ENCODE results near the gene VAX1.

VAX1 gene

GRCh38 chr10:117133273-117134055, 4.6 kb downstream of the VAX1 start:
- no peak overlapping the region for H3K4me2 ChIP-seq (ENCODE audit: low read depth, low read length, poor library complexity, severe bottlenecking)
- H3K9me2 ChIP-seq (replicated peaks; ENCODE audit: insufficient read depth, low read length): no peaks in the 10 kb centered on the region
- no peak overlapping the region for H2AFZ ChIP-seq (ENCODE audit: low read depth, low read length, severe bottlenecking)
- TF ChIP-seq CTCF (IDR thresholded peaks at IDR 0.05; ENCODE audit: insufficient read depth, low read length, poor library complexity, severe bottlenecking) (no peak), EZH2phosphoT487 (conservative IDR thresholded peaks at IDR 0.05; ENCODE audit: low read length) (no peak)
- no peak overlapping the region for H3K27ac ChIP-seq (ENCODE audit: low read depth, low read length)
- H3K36me3 ChIP-seq (ENCODE audit: low read length): no peaks in the 10 kb centered on the region
- H3K9ac ChIP-seq (ENCODE audit: low read length): no peak overlapping the region
- no peaks in the 10 kb centered on the region for H4K20me1 ChIP-seq (ENCODE audit: low read depth, low read length)
- no peaks in the 10 kb centered on the region for H3K27me3 ChIP-seq (ENCODE audit: low read length)
- no peaks in the 10 kb centered on the region for H3K9me3 ChIP-seq (ENCODE audit: insufficient read depth, low read length)
- H3F3A ChIP-seq (ENCODE audit: insufficient read depth): no peaks in the 10 kb centered on the region
- H3K4me3 ChIP-seq (ENCODE audit: insufficient read depth, low read length, poor library complexity, severe bottlenecking): no peak overlapping the region
- H3K79me2 ChIP-seq (ENCODE audit: insufficient read depth, low read length): no peaks in the 10 kb centered on the region

- Histone ChIP-seq H3K4me3 (ENCODE audit: insufficient read depth, low read length, poor library complexity, severe bottlenecking) (no peak overlapping the region), H3K9ac (ENCODE audit: low read length) (no peak overlapping the region), H3K27me3 (ENCODE audit: low read length) (no peaks in the 10 kb centered on the region)
Observed at GRCh38 chr10:117132751-117133231, 5.3 kb downstream of the VAX1 start.

GRCh38 chr10:117131376-117132327, 6.4 kb downstream of the VAX1 start:
- H3K4me3 ChIP-seq (ENCODE audit: insufficient read depth, low read length, poor library complexity, severe bottlenecking): no peak overlapping the region
- H3K79me2 ChIP-seq (ENCODE audit: insufficient read depth, low read length): no peaks in the 10 kb centered on the region
- TF ChIP-seq CTCF (IDR thresholded peaks at IDR 0.05; ENCODE audit: insufficient read depth, low read length, poor library complexity, severe bottlenecking) (no peak), EZH2phosphoT487 (conservative IDR thresholded peaks at IDR 0.05; ENCODE audit: low read length) (no peak)
- no peaks in the 10 kb centered on the region for H3K36me3 ChIP-seq (ENCODE audit: low read length)
- no peaks in the 10 kb centered on the region for H3K9me2 ChIP-seq (replicated peaks; ENCODE audit: insufficient read depth, low read length)
- H3K27me3 ChIP-seq (ENCODE audit: low read length): no peaks in the 10 kb centered on the region
- no peaks in the 10 kb centered on the region for H3F3A ChIP-seq (ENCODE audit: insufficient read depth)
- no peak overlapping the region for H3K9ac ChIP-seq (ENCODE audit: low read length)
- H2AFZ ChIP-seq (ENCODE audit: low read depth, low read length, severe bottlenecking): no peak overlapping the region
- H4K20me1 ChIP-seq (ENCODE audit: low read depth, low read length): no peaks in the 10 kb centered on the region
- no peaks in the 10 kb centered on the region for H3K9me3 ChIP-seq (ENCODE audit: insufficient read depth, low read length)
- H3K4me2 ChIP-seq (ENCODE audit: low read depth, low read length, poor library complexity, severe bottlenecking): no peak overlapping the region
- no peak overlapping the region for H3K27ac ChIP-seq (ENCODE audit: low read depth, low read length)

More at GRCh38 chr10:117132751-117133231, 5.3 kb downstream of the VAX1 start:
- Histone ChIP-seq H3K9me3 (ENCODE audit: insufficient read depth, low read length) (no peaks in the 10 kb centered on the region), H3K27ac (ENCODE audit: low read depth, low read length) (no peak overlapping the region), H3F3A (ENCODE audit: insufficient read depth) (no peaks in the 10 kb centered on the region), H3K4me2 (ENCODE audit: low read depth, low read length, poor library complexity, severe bottlenecking) (no peak overlapping the region), H4K20me1 (ENCODE audit: low read depth, low read length) (no peaks in the 10 kb centered on the region), H3K79me2 (ENCODE audit: insufficient read depth, low read length) (no peaks in the 10 kb centered on the region), H3K36me3 (ENCODE audit: low read length) (no peaks in the 10 kb centered on the region), H2AFZ (ENCODE audit: low read depth, low read length, severe bottlenecking) (no peak overlapping the region), H3K9me2 (replicated peaks; ENCODE audit: insufficient read depth, low read length) (no peaks in the 10 kb centered on the region)
- TF ChIP-seq CTCF (IDR thresholded peaks at IDR 0.05; ENCODE audit: insufficient read depth, low read length, poor library complexity, severe bottlenecking) (no peak), EZH2phosphoT487 (conservative IDR thresholded peaks at IDR 0.05; ENCODE audit: low read length) (no peak)
